NT2/D1 (cell line): Measurements from ENCODE around the gene KIZ.

Experiments used
- SUZ12 ChIP-seq: IDR thresholded peaks from 2 replicates; pipeline ENCODE4 v1.6.1; 2011; ENCODE audit not compliant: insufficient read length, insufficient read depth; ENCODE audit errors: extremely low read depth
- YY1 ChIP-seq: IDR thresholded peaks from 2 replicates; pipeline ENCODE4 v1.6.1; 2011; ENCODE audit not compliant: insufficient read length, insufficient read depth
- ZNF274 ChIP-seq: IDR thresholded peaks from 2 replicates; pipeline ENCODE4 v1.6.1; 2011; ENCODE audit warnings: mild to moderate bottlenecking, low read depth, low read length

GRCh38 chr20:21258411-21258810 lies 132.5 kb downstream of the KIZ start:
- TF ChIP-seq YY1 (no peak), ZNF274 (no peak), SUZ12 (no peak)
